ENCODE results near the gene CREB3L1.

CREB3L1 gene

DNA sequence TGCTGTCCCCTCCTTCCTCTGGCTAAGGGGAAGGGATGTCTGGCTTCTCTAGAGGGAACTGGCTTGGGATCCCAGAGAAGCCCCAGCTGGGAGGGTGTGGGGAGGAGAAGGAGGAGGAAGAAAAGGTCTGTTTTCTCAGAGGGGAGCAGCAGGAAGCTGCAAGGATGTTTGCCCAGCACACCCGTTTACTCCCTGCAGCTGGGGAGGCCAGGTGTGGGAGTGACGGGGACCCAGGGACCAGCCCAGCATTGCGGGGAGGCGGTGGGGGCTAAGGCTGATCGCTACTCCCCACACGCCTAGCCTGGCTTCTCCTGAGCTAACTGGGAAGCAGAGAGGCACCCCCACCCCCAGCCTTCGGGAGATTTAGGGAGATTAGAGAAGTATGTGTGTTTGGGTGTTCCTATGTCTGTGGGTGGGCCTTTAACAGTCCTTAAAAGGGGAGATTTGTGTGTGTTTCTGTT, 3.9 kb downstream of the CREB3L1 start:
- TF ChIP-seq, protein P1, sequence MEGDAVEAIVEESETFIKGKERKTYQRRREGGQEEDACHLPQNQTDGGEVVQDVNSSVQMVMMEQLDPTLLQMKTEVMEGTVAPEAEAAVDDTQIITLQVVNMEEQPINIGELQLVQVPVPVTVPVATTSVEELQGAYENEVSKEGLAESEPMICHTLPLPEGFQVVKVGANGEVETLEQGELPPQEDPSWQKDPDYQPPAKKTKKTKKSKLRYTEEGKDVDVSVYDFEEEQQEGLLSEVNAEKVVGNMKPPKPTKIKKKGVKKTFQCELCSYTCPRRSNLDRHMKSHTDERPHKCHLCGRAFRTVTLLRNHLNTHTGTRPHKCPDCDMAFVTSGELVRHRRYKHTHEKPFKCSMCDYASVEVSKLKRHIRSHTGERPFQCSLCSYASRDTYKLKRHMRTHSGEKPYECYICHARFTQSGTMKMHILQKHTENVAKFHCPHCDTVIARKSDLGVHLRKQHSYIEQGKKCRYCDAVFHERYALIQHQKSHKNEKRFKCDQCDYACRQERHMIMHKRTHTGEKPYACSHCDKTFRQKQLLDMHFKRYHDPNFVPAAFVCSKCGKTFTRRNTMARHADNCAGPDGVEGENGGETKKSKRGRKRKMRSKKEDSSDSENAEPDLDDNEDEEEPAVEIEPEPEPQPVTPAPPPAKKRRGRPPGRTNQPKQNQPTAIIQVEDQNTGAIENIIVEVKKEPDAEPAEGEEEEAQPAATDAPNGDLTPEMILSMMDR (IDR thresholded peaks at IDR 0.05; ENCODE audit: low read depth, low read length), result no peak
- in situ Hi-C loops (cut with HindIII; ENCODE audit: low sequenced_read_pairs), result no loop called here
- DNase-seq (ENCODE audit: low read depth, low spot score), result peak; percentile 18
- peak overlapping the region; percentile 25 for H3K4me3 ChIP-seq (ENCODE audit: low read depth, low read length)

DNA sequence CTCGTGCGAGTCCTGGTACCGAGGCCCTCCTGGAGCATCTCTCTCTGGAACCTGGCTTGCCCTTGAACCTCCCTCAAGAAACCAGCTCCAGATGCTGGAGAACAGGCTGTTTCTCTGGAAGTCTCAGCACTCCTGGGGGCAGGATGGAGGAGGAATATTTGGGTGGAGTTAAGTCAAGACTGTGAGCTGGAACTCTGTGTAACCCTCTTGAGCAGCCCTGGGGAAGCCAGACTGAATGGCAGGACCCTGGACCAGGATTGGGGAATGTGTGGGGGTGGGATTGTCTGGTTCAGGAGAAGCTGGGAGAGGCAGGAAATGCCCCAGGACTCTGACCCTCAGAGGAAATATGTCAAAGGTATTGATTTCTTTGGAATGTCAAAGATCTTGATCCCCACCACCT, 7.7 kb downstream of the CREB3L1 start:
- no peak for DNase-seq (ENCODE audit: low read depth, low spot score)
- no peak overlapping the region for H3K4me3 ChIP-seq (ENCODE audit: low read depth, low read length)
- in situ Hi-C loops (cut with HindIII; ENCODE audit: low sequenced_read_pairs), result no loop called here

DNA sequence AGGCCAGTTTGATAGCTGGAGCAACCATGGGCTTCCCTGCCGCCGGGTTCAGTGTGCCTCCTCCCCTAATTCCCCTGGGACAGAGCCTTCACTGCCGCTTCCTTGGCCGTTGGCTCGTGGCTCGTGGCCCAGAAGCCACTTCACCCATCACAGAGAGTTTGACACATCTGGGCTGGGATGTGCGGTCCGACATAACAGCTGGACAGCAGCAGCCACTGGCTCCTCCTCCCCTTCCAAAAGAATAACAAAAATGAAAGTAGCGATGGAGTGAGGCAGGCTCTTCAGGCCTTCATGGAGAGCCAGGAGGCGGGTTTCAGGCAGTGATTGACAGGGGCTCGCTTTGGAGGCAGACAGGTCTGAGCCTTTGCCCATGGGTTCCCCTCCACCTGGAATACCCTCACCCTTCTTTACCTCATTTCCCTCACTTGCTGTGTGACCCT, 8.2 kb downstream of the CREB3L1 start:
- DNase-seq (ENCODE audit: low read depth, low spot score), result no peak
- no peak overlapping the region for H3K4me3 ChIP-seq (ENCODE audit: low read depth, low read length)
- TF ChIP-seq, protein P1 (IDR thresholded peaks at IDR 0.05; ENCODE audit: low read depth, low read length), result no peak
- in situ Hi-C loops (cut with HindIII; ENCODE audit: low sequenced_read_pairs), result no loop called here

More for the DNA sequence above, 7.7 kb downstream of the CREB3L1 start:
- TF ChIP-seq, protein P1 (IDR thresholded peaks at IDR 0.05; ENCODE audit: low read depth, low read length), result no peak

DNA sequence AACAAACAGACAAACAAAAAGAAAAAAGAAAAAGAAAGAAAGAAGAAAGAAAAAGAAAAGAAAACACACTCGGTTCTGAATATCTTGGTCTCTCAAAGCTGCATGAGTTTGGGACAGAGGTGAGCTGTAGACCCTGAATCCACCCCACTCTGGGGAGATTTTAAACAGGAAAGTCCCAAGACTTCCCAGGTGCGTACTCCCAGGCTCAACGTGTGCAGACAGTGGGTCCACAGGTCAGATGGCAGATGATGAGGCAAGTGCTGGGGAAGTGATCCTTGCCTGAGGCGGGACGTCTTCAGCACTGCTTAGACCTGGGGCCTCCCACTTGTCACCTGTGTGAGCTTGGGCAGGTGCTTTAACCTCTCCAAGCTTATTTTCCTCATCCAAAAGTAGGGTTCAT, 9.3 kb downstream of the CREB3L1 start:
- no peak overlapping the region for H3K4me3 ChIP-seq (ENCODE audit: low read depth, low read length)
- TF ChIP-seq, protein P1 (IDR thresholded peaks at IDR 0.05; ENCODE audit: low read depth, low read length), result no peak
- in situ Hi-C loops (cut with HindIII; ENCODE audit: low sequenced_read_pairs), result no loop called here
- DNase-seq (ENCODE audit: low read depth, low spot score), result no peak

DNA sequence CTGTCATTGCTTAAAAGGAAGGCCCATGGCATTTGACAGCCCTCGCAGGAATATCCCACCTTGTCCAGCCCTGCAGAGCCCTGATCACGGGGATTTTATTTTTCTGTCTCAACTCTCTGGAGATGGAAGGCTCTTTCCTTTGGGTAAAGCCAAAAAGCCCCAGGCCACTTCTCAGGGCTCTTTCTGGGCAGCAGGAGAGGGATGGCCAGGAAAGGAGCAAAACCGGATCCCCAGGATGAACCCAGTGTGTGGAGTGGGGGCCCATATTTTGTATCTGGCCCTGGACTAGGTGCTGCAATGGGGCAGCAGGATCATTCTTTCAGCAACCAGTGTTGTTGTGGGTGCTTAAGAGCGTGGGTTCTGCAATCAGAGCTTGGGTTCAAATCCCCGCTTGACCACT, 11.0 kb downstream of the CREB3L1 start:
- in situ Hi-C loops (cut with HindIII; ENCODE audit: low sequenced_read_pairs), result no loop called here
- TF ChIP-seq, protein P1 (IDR thresholded peaks at IDR 0.05; ENCODE audit: low read depth, low read length), result no peak
- DNase-seq (ENCODE audit: low read depth, low spot score), result no peak
- no peak overlapping the region for H3K4me3 ChIP-seq (ENCODE audit: low read depth, low read length)

DNA sequence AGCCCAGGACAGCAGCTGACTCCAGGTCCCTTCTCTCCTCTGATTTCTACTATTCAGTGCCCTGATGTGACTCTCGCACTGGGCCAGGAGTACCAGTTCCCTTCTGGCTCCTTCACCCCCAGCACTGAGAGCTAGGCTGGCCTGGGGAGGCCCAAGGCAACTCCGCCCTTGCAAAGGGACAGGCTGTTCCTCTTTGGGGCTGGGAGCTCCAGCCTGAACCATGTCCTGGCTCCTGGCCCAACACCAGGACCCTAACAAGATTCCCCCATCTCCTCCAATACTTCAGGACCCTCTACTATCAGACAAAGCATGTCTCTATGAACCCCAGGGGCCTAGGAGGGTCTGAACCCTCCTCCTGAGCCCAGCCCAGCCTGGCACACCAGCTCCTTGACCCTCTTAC, 12.5 kb downstream of the CREB3L1 start:
- in situ Hi-C loops (cut with HindIII; ENCODE audit: low sequenced_read_pairs), result no loop called here
- H3K4me3 ChIP-seq (ENCODE audit: low read depth, low read length), result no peak overlapping the region
- TF ChIP-seq, protein P1 (IDR thresholded peaks at IDR 0.05; ENCODE audit: low read depth, low read length), result no peak
- DNase-seq (ENCODE audit: low read depth, low spot score), result no peak
